ENCODE results near the gene GPSM3.
"Not testable (repeated sequence)": the region's sequence is repeated elsewhere in the genome, so short reads cannot be mapped to it uniquely, and the experiment has no call there.

Gene GPSM3

DNA sequence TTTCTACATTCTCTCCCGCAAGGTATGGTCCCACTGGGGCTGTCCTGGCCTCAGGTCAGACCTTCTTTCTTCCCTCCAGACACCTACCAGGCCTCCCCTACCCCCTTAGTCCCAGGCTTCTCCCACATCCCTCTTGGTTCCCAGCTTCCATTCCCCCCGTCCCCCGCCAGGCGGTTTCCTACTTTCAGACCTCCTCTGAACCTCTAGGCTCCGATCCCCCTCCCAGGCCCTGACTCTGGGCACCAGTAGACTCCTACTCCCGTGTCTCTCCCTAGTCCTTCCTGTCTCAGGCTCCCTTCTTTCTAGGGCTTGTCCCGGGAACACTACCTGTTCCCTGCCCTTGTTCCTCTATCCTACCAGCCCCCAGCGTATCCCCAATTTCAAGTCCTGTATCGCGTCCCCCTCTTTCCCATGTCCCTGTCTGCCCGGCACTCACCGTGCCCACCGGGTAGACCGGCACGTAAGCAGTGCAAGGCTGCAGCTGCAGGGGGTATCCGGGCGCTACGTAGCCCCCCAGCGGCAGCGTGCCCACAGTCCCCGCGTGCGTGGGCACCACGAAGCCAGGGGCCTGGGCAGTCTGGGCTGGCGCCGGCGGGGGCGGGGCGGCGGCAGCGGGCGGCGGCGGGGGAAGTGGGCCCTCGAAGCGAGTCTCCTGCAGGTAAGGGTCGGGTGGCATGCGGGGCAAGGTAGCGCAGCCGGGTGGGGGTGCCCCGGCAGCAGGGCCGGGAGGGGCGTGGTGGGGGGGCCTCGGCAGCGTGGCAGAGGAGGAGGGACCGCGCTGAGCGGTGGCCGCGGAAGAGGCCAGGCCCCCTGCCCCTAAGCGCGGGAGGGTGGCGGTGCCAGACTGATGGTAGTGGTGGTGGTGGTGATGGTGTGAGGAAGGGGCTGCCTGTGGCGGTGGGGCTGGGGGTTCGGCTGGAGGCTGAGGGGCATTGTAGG, 42.2 kb downstream of the GPSM3 start:
- no peak for DNase-seq (ENCODE audit: low spot score)

DNA sequence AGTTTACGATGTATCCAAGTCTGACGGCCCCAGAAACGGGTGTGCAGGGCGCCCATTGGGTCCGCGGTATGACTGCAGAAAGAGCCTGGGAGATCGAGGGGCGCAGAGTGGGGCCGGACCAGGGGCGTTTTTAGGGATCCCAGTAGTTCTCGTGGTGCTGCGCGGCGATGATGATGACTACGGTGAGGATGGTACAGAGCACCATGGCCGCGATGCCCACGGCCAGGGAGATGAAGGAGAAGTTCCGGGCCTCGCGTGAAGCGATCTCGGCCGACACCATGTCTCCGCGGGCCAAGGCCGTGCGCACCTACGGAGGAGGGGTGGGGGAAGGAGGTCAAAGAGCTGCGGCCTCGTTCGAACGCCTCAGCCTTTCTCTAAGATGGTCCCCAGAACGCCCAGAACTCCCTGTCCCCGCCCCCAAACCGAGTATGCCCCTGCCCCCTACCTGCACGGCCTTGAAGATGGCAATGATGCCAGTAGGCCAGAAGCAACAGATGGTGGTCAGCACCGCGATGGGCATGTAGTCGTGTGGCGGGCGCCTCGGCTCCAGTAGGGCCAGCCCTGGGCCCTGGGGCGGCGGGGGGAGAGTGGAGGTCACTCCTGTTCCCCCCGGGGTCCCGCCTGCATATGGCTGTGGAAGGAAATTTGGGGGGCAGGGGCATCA, 43.2 kb downstream of the GPSM3 start:
- DNase-seq (ENCODE audit: low spot score), result no peak

GRCh38 chr6:32148289-32149091, 44.0 kb downstream of the GPSM3 start:
- DNase-seq (ENCODE audit: low spot score), result no peak

DNA sequence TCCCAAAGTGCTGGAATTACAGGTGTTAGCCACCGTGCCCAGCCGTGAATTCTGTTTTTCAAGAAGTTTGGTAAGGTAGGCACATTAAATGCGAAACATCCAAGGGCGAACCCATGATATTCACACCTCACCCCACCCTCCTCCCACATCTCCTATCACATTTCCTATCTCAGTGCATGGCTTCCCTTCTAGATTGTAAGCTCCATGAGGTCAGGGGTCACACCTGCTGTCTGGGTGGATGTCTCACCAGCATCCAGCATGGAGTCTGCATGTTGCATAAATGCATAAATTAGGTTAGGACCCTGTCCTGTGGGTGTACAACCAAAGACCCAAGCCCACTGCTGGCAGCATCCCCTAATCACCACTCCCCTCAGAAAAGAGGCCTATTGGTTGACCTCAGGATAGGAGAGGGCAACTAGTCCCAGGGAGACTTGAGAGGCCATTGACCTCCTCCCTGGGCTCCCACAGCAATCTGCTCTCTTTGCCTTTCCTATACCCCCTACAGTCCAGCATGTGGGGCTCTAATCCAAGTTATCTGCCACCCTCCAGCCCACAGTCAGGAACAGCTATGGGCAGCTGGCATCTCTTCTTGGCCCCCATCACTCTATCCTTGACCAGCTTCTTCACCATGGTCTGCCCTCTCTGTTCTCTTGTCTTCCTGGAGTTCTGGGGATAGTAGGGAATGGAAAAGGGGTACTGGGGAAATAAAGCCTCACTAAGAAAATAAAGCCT, 44.9 kb downstream of the GPSM3 start:
- no peak for DNase-seq (ENCODE audit: low spot score)

- no peak for DNase-seq (ENCODE audit: low spot score)
Measured at GRCh38 chr6:32146687-32147086, 45.8 kb downstream of the GPSM3 start.

DNA sequence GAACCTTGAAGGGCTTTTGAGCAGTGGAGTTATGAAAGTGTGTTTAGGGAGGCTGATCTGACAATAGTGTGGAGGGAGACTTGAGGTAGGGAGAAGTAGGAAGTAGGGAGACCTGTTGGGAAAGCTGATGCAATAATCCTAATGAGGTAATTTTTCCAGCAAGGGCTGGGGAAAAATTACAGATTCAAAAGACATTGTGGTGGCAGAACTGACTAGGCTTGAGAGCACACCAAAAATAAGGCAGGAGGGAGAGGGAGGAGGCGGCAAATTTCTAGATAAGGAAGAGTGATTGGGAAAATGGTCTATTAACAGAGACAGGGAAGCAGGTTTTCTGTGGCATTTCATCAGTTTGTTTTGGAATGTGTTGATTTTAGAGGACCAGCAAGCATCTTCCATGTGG, 46.2 kb downstream of the GPSM3 start:
- DNase-seq (ENCODE audit: low spot score), result no peak

DNA sequence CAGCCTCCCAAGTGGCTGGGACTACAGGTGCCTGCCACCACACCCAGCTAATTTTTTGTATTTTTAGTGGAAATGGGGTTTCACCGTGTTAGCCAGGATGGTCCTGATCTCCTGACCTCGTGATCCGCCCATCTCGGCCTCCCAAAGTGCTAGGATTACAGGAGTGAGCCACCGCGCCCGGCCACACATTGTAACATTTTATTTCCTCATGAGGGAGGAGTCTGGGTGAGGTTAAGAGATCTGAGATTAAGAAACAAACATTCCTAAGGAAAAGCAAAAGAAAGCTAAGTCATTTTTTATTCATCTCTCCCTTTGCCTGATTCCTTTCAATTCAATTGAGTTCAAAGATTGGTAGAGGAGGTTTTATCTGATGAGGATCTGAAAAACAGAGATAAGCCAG, 48.2 kb downstream of the GPSM3 start:
- not testable (repeated sequence) for DNase-seq (ENCODE audit: low spot score)

Data from left forelimb (tissue), 1 donor.